ENCODE results near the gene KCNMB2.
"Not testable (repeated sequence)": the region's sequence is repeated elsewhere in the genome, so short reads cannot be mapped to it uniquely, and the experiment has no call there.

Gene KCNMB2

GRCh38 chr3:178826435-178827123 lies 290.3 kb downstream of the KCNMB2 start:
- DNase-seq: no peak

- no peak for DNase-seq
Measured at GRCh38 chr3:178827285-178827856, 291.1 kb downstream of the KCNMB2 start.

- no peak for DNase-seq
Measured at GRCh38 chr3:178833695-178834094, 297.5 kb downstream of the KCNMB2 start.

GRCh38 chr3:178835033-178835432 lies 298.8 kb downstream of the KCNMB2 start:
- DNase-seq: no peak

- DNase-seq: no peak
Measured at GRCh38 chr3:178837512-178837911, 301.3 kb downstream of the KCNMB2 start.

- DNase-seq: no peak
Measured at GRCh38 chr3:178840586-178840985, 304.4 kb downstream of the KCNMB2 start.

GRCh38 chr3:178841011-178841410 lies 304.8 kb downstream of the KCNMB2 start:
- DNase-seq: no peak

GRCh38 chr3:178844916-178845315 lies 308.7 kb downstream of the KCNMB2 start:
- no peak for DNase-seq

- no peak for DNase-seq
Measured at GRCh38 chr3:178845420-178846118, 309.3 kb downstream of the KCNMB2 start.

- no peak for DNase-seq
Measured at GRCh38 chr3:178847190-178847589, 311.0 kb downstream of the KCNMB2 start.

GRCh38 chr3:178849199-178849910 lies 313.1 kb downstream of the KCNMB2 start:
- no peak for DNase-seq

GRCh38 chr3:178850450-178851190 lies 314.4 kb downstream of the KCNMB2 start:
- no peak for DNase-seq

- no peak for DNase-seq
Measured at GRCh38 chr3:178851564-178851963, 315.3 kb downstream of the KCNMB2 start.

- no peak for DNase-seq
Measured at GRCh38 chr3:178856804-178857203, 320.6 kb downstream of the KCNMB2 start.

GRCh38 chr3:178859386-178859785 lies 323.1 kb downstream of the KCNMB2 start:
- DNase-seq: no peak

- not testable (repeated sequence) for DNase-seq
Measured at GRCh38 chr3:178859900-178860436, 323.7 kb downstream of the KCNMB2 start.

GRCh38 chr3:178868681-178869080 lies 332.4 kb downstream of the KCNMB2 start:
- DNase-seq: no peak

GRCh38 chr3:178870085-178870484 lies 333.8 kb downstream of the KCNMB2 start:
- no peak for DNase-seq

GRCh38 chr3:178875157-178875556 lies 338.9 kb downstream of the KCNMB2 start:
- DNase-seq: no peak

- no peak for DNase-seq
Measured at GRCh38 chr3:178875836-178876235, 339.6 kb downstream of the KCNMB2 start.

- DNase-seq: no peak
Measured at GRCh38 chr3:178880274-178880673, 344.0 kb downstream of the KCNMB2 start.
